ENCODE results near the gene RNF224. TPM values are rescaled to one million over a fixed set of nuclear protein-coding genes. Genes with fewer than 3 reads are reported as not detected.

Gene RNF224
- total and polyA plus RNA-seq, 2 of the 13 experiments (the other 11 are each of a cell fraction or from before 2014, with no cell fraction given), result 0.09 TPM; not detected in 1

DNA sequence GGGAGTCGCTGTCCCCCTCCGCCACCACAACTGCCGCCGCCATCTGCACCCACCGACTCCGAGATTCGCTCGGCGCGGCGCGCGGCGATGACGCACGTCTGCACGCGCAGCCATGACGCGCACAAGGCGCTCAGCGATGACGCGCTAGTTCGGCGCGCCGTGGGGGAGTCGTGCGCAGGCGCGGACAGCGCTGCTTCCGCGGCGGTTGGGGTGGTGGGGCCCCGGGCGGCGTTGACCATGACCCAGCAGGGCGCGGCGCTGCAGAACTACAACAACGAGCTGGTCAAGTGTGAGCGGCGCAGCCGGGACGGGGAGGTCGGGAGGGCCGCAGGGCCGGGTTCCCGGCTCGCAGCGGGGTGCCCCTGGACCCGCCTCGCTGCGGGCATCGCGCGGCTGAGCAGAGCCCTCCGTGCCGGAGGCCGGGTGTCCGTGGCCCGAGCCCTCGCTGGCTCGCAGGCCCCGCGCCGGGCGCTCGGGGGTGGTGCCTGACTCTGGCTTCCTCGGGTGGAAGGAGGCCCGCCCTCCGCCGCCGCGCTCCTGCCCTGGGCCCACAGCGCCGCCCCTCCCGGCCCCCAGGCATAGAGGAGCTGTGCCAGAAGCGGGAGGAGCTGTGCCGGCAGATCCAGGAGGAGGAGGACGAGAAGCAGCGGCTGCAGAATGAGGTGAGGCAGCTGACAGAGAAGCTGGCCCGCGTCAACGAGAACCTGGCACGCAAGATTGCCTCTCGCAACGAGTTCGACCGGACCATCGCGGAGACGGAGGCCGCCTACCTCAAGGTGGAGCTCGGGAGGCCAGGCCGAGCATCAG lies 38.6 kb upstream of the RNF224 start, which contains the start of the genes ANAPC2 and SSNA1 (continued):
- TF ChIP-seq, protein P1, sequence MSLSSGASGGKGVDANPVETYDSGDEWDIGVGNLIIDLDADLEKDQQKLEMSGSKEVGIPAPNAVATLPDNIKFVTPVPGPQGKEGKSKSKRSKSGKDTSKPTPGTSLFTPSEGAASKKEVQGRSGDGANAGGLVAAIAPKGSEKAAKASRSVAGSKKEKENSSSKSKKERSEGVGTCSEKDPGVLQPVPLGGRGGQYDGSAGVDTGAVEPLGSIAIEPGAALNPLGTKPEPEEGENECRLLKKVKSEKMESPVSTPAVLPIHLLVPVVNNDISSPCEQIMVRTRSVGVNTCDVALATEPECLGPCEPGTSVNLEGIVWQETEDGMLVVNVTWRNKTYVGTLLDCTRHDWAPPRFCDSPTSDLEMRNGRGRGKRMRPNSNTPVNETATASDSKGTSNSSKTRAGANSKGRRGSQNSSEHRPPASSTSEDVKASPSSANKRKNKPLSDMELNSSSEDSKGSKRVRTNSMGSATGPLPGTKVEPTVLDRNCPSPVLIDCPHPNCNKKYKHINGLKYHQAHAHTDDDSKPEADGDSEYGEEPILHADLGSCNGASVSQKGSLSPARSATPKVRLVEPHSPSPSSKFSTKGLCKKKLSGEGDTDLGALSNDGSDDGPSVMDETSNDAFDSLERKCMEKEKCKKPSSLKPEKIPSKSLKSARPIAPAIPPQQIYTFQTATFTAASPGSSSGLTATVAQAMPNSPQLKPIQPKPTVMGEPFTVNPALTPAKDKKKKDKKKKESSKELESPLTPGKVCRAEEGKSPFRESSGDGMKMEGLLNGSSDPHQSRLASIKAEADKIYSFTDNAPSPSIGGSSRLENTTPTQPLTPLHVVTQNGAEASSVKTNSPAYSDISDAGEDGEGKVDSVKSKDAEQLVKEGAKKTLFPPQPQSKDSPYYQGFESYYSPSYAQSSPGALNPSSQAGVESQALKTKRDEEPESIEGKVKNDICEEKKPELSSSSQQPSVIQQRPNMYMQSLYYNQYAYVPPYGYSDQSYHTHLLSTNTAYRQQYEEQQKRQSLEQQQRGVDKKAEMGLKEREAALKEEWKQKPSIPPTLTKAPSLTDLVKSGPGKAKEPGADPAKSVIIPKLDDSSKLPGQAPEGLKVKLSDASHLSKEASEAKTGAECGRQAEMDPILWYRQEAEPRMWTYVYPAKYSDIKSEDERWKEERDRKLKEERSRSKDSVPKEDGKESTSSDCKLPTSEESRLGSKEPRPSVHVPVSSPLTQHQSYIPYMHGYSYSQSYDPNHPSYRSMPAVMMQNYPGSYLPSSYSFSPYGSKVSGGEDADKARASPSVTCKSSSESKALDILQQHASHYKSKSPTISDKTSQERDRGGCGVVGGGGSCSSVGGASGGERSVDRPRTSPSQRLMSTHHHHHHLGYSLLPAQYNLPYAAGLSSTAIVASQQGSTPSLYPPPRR (CRISPR knock-in tag; IDR thresholded peaks at IDR 0.05; ENCODE audit: borderline replicate concordance), result no peak; the same call in 1 of the 2 replicates
- TF ChIP-seq ZNF790 (CRISPR knock-in tag; IDR thresholded peaks at IDR 0.05; ENCODE audit: borderline replicate concordance) (0 out of 2 replicates have a peak, but pooled peaks have one; percentile 32), NR1H2 (CRISPR knock-in tag; IDR thresholded peaks at IDR 0.05; ENCODE audit: borderline replicate concordance, low read depth) (0 out of 2 replicates have a peak, but pooled peaks have one; percentile 50), ZNF552 (CRISPR knock-in tag; IDR thresholded peaks at IDR 0.05; ENCODE audit: borderline replicate concordance) (no peak), ZSCAN12 (CRISPR knock-in tag; IDR thresholded peaks at IDR 0.05) (no peak), HNRNPLL (IDR thresholded peaks at IDR 0.05; ENCODE audit: low read depth, low read length, poor library complexity, severe bottlenecking) (peak; percentile 77), MTA3 (CRISPR knock-in tag; IDR thresholded peaks at IDR 0.05) (no peak), MED1 (CRISPR knock-in tag; IDR thresholded peaks at IDR 0.05) (peak; percentile 80), ZNF225 (CRISPR knock-in tag; IDR thresholded peaks at IDR 0.05) (peak; percentile 83; the same call in 1 of the 2 replicates), MED13 (CRISPR knock-in tag; IDR thresholded peaks at IDR 0.05) (peak; percentile 73; the same call in 1 of the 2 replicates), ZNF160 (CRISPR knock-in tag; IDR thresholded peaks at IDR 0.05) (peak; percentile 21; the same call in 1 of the 2 replicates), MIER2 (CRISPR knock-in tag; IDR thresholded peaks at IDR 0.05) (peak; percentile 71), ZNF605 (CRISPR knock-in tag; IDR thresholded peaks at IDR 0.05) (peak; percentile 79; the same call in 1 of the 2 replicates), YY1 (IDR thresholded peaks at IDR 0.05; ENCODE audit: insufficient read depth, insufficient replicate concordance, low read depth, low read length) (peak; percentile 92), KDM6A (CRISPR knock-in tag; IDR thresholded peaks at IDR 0.05; ENCODE audit: low read depth) (no peak), NR2C2 (CRISPR knock-in tag; IDR thresholded peaks at IDR 0.05; ENCODE audit: borderline replicate concordance) (peak; percentile 80), KAT7 (CRISPR knock-in tag; IDR thresholded peaks at IDR 0.05; ENCODE audit: borderline replicate concordance) (peak; percentile 95; the same call in 1 of the 2 replicates), ZNF724P (CRISPR knock-in tag; IDR thresholded peaks at IDR 0.05; ENCODE audit: borderline replicate concordance) (peak; percentile 37; the same call in 1 of the 2 replicates)
- TF ChIP-seq, protein P2, sequence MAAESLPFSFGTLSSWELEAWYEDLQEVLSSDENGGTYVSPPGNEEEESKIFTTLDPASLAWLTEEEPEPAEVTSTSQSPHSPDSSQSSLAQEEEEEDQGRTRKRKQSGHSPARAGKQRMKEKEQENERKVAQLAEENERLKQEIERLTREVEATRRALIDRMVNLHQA (CRISPR knock-in tag; IDR thresholded peaks at IDR 0.05), result no peak
- TF ChIP-seq, protein P3, sequence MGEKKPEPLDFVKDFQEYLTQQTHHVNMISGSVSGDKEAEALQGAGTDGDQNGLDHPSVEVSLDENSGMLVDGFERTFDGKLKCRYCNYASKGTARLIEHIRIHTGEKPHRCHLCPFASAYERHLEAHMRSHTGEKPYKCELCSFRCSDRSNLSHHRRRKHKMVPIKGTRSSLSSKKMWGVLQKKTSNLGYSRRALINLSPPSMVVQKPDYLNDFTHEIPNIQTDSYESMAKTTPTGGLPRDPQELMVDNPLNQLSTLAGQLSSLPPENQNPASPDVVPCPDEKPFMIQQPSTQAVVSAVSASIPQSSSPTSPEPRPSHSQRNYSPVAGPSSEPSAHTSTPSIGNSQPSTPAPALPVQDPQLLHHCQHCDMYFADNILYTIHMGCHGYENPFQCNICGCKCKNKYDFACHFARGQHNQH (CRISPR knock-in tag; IDR thresholded peaks at IDR 0.05), result peak; percentile 71
- TF ChIP-seq, protein P4, sequence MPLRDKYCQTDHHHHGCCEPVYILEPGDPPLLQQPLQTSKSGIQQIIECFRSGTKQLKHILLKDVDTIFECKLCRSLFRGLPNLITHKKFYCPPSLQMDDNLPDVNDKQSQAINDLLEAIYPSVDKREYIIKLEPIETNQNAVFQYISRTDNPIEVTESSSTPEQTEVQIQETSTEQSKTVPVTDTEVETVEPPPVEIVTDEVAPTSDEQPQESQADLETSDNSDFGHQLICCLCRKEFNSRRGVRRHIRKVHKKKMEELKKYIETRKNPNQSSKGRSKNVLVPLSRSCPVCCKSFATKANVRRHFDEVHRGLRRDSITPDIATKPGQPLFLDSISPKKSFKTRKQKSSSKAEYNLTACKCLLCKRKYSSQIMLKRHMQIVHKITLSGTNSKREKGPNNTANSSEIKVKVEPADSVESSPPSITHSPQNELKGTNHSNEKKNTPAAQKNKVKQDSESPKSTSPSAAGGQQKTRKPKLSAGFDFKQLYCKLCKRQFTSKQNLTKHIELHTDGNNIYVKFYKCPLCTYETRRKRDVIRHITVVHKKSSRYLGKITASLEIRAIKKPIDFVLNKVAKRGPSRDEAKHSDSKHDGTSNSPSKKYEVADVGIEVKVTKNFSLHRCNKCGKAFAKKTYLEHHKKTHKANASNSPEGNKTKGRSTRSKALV (CRISPR knock-in tag; IDR thresholded peaks at IDR 0.05), result no peak; the same call in 1 of the 2 replicates
